GM19240 (cell line): Measurements from ENCODE around the gene RIMOC1.

Source experiments
- DNase-seq: peaks from one replicate; pipeline ENCODE4 v3.0.0; 2011; ENCODE audit warnings: low spot score; ENCODE audit not compliant: insufficient read length

The RIMOC1 gene, protein sequence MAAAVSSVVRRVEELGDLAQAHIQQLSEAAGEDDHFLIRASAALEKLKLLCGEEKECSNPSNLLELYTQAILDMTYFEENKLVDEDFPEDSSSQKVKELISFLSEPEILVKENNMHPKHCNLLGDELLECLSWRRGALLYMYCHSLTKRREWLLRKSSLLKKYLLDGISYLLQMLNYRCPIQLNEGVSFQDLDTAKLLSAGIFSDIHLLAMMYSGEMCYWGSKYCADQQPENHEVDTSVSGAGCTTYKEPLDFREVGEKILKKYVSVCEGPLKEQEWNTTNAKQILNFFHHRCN

DNA sequence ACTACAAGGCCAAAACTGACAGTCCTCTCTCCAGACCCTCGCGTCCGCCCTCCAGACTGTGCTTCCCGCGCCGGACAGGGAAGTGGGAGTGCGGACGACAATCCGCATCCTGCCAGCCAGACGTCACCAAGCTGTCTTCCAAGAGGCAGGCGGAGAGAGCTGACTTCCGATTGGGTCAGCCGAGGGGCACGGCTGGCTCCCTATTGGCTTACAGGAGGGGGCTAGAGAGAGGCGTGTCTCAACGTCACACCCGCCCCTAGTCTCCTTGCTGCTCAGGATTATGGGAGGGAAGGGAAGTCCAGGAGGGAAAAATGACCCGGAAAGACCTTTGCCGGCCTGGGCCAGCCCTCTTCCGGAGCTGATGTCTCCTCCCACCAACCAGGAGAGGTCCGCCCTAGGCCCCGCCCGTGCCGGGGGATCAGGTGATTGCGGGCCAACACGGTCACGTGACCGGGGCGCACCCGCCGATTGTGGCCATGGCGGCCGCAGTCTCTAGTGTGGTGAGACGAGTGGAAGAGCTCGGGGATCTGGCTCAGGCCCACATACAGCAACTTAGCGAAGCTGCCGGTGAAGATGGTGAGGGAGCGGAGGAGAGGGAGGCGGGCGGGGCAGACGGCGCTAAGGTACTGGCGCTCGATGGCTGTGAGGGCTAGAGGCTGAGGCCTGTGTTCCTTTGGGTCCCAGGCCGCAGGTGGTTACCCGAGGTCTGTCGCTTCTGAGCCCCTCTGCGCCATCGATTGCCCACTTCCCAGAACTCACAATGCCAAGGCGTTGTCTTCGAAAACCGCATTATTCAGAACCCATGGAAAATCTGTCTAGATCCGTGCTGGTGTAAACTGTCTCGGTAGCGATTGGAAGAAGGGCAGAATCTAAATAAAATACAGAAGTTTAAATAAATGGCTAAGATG lies at the start of gene RIMOC1:
Gene RIMOC1, plus strand, starts transcription at position 453 of the 908 bp plus-strand sequence. Its CDS starts 24 bp downstream, at position 477.
- DNase-seq: peak; percentile 68

DNA sequence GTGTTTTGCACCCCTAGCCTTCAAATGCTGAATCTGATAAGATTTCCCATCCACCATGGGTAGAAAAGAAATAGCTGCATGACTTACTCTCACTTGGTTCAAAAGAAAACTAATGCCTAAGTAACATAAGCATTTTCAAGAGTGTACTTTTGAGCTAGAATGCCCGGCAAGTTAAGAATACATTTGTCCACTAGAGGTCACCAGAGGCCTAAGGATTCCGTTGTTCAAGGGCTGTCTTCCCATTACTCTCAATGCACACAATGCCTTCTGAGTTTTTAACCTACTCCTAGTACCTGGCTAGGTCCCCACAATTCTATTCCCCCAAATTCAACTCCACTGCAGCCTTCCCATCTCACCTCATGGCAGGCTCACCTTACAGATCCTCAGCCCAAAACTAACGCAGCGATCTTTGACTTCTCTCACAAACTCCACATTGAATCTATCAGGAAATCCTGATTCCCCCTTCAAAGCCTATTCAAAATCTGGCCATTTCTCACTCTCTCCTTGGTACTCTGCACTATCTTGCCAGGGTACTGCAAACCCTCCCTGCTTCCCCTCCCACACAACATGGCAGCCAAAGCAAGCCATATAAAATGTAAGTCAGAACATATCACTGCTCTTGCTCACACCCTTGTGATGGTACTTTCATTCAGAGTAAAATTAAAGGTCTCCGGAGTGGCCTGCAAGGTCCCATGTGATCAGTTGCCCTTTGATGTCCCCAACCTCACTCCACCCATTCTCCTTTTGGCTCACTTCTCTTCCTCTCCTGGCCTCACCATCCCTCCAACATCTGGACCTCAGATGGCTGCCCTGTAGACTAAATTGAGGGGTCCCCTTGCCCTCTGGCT lies 47.3 kb upstream of the RIMOC1 start:
- DNase-seq: no peak

DNA sequence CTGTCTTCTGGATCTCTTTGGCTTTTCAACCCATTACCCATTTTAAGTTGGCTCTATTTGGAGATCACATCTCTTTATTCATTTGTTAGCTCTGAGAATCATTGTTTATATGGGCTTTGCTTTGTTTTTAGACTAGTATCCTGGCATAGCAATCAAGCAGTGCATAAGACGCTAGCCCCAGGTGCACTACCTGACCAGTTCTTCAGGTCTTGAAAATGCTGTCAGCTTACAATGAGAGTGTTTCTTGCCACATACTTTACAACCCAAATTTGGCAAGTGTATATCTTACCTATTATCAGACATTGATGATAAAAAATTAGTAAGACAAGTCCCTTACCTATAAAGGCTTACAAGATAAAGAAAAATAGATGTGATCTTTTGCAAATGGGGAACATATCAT lies 46.2 kb upstream of the RIMOC1 start:
- DNase-seq: no peak

DNA sequence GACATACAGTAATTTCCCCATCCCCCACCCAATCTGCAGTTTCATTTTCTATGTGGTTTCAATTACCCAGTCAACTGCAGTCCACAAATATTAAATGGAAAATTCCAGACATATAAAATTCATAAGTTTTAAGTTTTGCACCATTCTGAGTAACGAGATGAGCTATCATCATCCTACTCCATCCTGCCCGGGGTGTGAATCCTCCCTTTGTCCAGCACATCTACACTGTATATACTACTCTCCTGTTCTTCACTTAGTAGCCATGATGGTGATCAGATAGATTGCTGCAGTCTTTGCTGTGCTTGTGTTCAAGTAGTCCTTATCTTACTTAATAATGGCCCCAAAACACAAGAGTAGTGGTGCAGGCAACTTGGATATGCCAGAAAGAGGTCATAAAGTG lies 45.3 kb upstream of the RIMOC1 start:
- no peak for DNase-seq

DNA sequence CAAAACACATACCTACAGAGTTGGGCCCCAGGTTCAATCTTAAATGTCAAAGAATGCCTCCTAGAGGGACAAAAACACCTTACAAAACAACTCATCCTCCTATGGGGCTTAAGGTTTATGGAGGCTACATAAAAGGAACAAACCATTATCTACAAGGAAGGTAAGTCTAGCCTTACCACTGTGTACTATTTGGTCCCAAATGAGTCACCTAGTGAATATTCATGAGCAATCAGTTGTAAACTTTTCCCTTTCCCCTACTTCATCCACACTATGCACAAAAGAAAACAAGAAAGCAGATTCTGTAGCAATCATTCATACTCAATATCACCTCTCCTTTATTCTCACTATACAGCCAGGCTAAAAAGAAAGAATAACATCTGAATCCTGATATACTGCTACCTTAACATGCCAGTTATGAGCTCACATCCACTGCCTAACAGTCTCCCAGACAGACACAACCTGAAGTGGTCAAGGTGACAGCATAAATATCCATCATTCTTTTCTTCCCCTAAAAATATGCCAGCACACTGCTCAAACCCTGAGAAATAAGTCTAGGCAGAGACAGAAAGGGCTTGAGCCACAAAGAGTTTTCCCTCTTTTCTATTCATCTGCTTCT lies 40.2 kb upstream of the RIMOC1 start:
- DNase-seq: no peak

DNA sequence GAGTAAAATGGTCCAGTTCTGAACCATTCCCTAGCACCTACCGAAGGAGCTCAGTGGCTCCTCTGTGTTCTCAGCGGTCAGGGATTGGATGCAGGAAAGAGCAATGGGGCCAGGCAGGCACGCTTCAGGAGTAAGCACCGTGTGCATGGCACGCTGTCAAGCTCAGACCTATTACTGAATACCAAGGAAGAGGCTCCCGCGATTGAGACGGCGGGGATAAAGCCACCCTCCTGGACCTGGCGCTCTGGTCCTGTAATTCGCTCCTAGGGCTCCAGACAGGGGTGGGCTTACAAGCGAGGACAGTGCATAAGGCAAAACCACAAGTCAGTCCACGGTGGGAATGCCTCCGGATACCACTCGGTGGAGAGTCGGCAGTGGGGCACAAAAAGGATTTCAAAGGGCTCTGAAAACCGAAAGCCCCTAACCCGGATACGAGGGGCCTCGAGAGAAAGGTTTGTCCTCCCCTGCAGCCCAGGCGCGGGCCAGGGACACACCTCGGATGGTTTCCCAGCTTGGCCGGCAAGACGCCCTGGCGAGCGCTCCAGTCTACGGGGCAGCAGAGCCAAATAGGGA lies 34.9 kb upstream of the RIMOC1 start:
- no peak for DNase-seq

DNA sequence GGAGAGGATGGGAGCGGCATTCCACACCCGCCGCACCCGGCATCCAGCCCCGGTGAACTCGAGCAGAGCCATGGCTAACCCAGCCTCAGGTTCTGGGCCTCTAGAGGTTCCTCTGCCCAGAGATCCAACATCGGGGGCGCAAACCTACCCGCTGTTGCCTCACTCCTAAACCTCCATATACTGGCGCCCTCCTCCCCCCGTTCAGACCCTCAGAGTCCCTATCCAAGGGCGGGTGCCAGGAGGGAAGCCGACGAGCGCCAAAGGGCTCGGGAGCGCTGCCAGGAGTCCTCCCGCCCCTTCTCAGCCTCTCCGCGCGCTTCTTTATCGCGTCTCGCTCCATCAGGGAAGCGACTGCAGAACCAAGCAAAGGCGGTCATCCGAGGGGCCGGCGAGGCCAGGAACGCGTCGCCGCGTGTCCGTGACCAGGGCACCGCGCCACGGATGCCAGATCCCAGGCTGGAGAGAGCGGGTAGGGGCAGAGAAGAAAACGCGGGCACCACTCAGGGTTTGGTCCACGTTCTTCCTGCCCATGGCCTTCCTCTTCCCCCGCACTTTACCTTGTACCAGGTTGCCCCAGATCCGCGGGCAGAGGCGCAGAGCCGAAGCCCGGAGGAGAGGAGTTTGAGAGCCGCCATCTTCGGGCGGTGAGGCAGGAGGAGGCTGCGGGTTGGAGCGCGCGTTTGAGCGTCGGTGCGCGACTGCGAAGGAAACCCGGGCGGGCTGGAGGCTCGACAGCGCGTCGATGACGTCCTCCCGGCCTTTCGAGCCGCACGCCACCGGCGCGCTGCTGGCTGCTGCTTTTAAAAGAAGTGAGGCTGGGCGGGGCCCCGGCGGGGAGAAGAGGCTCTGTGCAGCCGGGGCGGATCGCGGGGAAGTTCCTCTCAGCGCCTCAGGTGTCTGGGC lies 34.2 kb upstream of the RIMOC1 start, which contains the start of gene OXCT1:
Gene OXCT1, minus strand, starts transcription at position 702 of the 903 bp plus-strand sequence. Its CDS starts 67 bp downstream, at position 635.
- peak; percentile 55 for DNase-seq

DNA sequence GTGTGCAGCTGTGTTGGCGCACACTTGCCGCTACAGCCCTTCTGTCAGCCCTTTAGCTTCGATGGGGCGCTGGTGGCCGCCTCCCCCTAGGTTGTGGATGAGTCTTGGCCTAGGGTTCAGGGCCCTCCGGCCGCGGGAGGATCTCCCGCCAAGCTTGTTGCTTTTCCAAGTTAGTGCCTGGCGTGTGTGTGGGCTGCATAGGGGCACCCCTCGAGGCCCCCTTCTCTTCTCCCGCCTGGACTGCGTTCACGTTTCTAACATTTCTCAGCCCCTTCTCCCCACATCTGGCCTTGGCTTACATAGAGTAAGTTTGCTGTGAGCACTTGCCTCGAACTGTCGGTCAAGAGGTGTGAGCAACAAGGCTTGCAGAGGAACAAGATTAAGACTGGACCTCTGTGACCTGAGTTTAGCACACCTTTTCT lies 33.5 kb upstream of the RIMOC1 start:
- DNase-seq: no peak

DNA sequence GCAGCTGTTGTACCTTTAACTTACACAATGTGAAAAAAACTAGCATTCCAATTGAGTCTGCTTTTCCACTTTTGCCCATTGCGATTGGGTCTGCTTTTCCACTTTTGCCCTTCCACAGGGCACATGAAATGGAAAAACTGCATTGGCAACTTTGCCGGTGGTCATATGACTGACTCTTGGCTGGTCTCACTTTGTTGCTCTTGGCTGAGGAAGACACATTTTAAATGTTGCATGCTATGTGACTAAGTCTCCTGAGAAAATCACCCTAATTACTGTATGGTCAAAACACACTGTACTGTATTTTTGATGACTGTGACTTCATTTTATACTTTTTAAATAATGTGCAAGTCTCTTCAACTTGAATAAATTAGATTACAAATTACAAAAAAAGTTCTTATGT lies 32.3 kb upstream of the RIMOC1 start:
- no peak for DNase-seq

DNA sequence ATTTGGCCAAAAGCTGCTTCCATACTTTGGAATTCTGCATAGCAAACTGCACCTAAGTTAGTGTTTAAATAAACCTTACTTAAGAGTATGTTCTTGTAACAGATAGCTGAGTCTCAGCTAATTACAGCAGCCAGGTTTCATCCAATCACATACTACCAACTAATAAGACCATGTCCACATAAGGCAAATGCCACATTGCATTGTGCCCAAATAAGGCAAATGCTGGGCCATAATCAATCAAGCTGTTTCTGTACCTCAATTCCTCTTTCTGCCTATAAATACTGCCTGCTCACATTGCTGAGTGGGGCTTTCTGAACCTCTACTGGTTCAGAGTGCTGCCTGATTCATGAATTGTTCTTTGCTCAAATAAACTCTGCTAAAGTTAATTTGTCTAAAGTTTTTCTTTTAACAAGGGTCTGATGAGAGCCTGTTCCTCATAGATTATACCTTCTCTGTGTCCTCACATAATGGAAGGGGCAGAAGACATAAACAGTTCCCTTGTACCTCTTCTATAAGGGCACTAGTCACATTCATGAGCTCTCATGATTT lies 29.6 kb upstream of the RIMOC1 start:
- no peak for DNase-seq

DNA sequence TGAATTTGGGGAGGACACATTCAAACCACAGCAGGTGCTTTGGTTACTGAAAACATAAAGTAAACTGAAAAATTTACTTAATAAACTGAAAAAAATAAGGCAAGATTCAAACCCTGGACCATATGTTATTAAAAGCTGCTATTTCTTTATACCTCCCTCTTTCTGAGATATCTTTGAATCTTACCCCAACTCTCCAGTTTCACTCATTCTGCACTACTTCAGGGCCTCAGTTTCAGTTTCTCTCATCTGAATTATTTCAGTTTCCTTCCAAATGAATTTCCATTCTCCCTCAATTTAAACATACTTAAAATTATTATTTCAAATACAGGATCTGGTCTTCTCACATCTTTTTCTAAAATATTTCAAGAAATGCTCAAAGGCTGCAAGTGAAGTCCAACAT lies 29.0 kb upstream of the RIMOC1 start:
- DNase-seq: no peak

DNA sequence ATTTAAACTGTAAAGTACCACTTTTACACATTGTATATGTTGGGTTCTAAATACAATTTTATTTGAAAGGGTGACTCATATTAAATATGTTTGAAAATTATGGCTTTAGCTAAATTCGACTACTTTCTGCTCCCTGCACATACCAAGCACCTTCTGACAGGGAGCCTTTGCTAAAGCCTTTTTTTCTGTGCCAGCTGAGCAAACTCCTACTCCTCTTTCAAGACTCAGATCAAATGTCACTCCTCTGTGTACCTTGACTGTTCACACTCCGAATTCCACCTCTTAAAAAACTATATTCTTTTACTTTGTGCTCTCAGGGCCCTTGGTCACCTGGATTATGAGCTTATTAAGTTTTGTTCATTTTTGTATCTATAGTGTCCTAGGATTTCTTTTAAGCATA lies 27.5 kb upstream of the RIMOC1 start:
- no peak for DNase-seq

DNA sequence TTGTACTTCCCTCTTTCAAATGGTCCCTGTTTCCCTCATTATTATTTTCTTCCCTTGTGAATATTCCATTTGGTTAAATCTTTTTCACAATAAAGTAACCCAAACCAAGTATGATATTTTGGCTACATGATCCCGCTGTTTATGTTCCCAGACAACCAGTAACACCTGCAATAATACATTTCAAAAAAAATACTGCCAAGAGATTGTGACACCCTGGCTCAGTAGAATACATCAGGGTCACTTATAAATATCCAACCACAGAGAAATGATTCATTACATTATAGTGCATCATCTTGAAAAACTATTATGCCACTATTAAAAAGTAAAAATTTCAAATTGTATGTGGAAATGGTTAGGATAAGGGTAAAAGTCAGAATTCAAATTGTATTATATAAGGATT lies 26.7 kb upstream of the RIMOC1 start:
- no peak for DNase-seq

DNA sequence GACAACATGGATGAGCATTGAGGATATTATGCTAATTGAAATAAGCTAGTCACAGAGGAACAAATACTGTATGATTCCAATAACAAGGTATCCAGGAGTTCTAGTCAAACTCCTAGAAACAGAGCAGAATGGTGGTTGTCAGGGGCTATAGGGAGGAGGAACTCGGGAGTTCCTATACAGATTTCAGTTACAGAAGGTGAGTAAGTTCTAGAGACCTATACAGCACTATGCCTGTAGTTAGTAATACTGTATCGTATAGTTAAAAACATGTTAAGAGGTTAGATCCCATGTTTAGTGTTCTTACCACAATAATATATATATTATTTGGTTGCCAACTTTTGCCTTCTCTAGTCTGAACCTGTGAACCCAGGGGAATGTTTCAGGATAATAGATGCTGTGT lies 26.0 kb upstream of the RIMOC1 start:
- no peak for DNase-seq

DNA sequence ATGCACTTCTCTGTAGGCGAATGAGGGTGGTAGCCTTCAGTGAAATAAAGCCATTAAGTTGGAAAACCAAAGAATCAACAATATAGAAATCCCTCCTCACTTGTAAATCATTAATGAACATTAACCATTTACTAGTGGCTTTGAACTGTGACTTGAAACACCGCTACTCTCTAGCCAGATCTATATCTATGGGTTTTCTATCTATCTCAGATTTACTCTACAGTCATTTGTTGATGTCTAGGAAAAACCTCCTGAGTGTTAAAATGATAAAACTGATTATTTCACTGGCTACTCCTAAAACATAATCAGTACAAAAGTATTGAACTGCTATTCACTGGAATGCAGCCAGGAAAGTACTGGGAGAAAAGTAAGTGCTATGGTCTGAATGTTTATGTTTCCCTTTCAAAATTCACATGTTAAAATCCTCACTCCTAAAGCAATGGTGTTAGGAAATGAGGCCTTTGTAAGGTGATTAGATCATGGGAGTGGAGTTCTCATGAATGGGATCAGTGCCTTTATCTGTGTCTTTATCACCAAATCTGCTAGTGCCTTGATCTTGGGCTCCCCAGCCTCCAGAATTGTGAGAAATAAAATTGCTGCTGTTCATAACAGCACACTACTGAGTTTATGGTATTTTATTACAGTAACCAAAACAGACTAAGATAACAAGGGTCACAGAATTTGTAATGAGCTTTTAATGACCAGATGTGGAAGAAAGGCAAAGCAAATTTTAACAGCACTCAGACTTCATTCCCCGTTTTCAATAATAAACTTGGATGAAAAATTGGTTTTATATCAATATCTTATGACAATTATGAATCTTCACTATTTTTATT lies 25.3 kb upstream of the RIMOC1 start:
- no peak for DNase-seq

DNA sequence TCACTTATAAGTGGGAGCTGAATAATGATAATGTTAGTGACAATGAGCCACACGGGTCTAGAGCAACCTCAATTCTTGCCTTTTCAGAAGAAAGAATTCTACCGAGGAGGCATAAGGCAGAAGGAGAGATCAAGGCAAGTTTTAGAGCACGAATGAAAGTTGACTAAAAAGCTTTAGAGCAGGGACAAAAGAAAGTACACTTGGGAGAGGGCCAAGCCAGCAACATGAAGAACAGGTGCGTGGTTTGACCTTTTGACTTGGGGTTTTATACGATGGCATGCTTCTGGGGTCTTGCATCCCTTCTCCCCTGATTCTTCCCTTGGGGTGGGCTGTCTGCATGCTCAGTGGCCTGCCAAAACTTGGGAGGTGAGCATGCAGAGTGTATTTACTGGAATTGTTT lies 21.4 kb upstream of the RIMOC1 start:
- no peak for DNase-seq

DNA sequence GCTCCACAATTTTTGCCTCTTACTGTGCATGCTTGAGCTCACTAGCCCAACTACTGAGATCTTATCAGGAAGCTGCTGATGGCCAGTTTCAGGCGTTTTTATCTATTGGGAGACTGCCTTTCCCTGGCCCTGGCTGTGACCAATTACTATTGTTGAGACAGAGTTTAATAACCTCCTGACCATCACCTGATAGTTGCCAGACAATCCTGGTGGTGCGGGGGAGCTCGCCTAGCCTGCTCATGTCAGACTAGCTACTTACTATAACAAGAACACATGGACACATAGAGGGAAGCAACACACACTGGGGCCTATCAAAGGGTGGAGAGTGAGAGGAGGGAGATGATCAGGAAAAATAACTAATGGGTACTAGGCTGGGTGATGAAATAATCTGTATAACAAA lies 20.9 kb upstream of the RIMOC1 start:
- DNase-seq: no peak

DNA sequence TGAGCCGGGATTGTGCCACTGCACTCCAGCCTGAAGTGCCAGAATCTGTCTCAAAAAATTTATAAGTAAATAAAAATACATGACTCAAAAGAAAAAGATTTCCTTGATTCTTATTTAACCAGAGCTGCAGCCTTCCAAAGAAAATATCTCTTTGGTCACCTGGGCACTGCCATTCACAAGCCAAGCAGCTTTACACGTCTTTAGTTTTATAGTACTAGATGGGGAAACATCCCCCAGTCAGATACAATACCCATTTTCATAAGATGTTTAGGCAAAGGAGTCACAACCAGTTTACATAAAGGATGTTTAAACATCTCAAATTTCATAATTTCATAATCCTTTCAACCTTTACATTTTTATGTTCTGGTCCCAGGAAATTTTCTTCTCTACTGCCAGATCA lies 20.2 kb upstream of the RIMOC1 start:
- DNase-seq: no peak

DNA sequence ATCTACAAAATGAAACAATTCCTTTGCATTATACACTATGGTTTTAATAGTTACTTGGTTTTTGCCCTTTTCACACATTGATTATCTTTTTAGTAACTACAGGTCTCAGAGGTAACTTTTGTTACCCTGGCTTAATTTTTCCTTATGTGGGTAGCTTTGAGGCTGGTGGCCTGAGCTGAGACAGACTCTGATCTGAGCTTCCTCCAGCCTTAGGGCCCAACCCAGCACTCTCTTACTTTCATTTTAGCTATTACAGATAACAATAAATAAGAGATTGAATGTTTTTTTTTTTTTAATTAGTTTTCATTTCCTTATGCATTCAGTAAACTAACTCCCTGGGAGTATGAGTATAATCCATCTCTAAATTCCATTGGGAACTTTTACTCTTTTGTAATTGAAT lies 18.9 kb upstream of the RIMOC1 start:
- no peak for DNase-seq
